GM21381 (cell line): ENCODE measurements around the gene KBTBD13.

ENCODE experiments used
- ATAC-seq: cut with Tn5 transposase; IDR thresholded peaks from one replicate; pipeline ENCODE4 v1.9.1; 2021; ENCODE audit warnings: mild to moderate bottlenecking, moderate library complexity; ENCODE audit not compliant: unreplicated experiment

KBTBD13 gene

GRCh38 chr15:65105038-65105437, 28.5 kb downstream of the KBTBD13 start:
- ATAC-seq, result no peak

- ATAC-seq, result no peak
These were observed 29.6 kb downstream of the KBTBD13 start for GRCh38 chr15:65106011-65106590.

DNA sequence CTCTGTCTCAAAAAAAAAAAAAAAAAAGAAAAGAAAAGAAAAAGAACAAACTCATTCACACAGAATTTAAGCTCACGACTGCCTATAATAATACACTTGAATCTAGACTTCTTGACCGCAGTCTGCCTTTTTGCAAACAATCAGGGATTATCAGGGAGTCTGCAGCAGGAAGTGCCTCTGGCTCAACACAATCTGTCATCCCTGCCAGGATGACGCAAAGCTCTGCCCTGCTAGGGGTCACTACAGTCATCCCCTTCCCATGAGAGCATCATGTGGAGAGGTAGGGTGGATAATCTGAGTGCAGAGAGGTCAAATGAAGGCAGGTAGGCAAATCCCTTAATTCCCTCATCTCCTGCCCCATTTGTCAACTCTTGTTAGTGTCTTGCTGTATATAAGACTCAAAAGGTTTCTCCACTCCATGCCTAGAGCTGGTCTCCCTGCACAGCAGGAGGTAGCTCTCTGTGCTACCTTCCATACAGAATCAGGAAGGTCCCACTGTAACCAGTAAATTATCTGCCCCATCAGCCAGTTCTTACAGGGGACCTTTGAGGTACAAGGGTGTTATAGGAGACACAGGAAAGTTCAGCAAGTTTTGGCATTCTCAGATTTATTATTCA, 34.2 kb downstream of the KBTBD13 start:
- ATAC-seq, result no peak

GRCh38 chr15:65115086-65115485, 38.5 kb downstream of the KBTBD13 start, which contains the start of gene UBAP1L:
UBAP1L (minus strand) TSS chr15:65115200; CDS start chr15:65106215, 8,985 bp downstream.
- ATAC-seq, result no peak

GRCh38 chr15:65115542-65115941, 39.0 kb downstream of the KBTBD13 start:
- no peak for ATAC-seq
